Activated CD8-positive, alpha-beta memory T cell treated with anti-CD3 and anti-CD28 coated beads for 1 hour (primary cell): Measurements from ENCODE around the gene DACT2.
"Not testable (repeated sequence)": the region's sequence is repeated elsewhere in the genome, so short reads cannot be mapped to it uniquely, and the experiment has no call there.

Experiments
- DNase-seq, 2 donors: peaks; one replicate each; pipeline ENCODE4 v3.0.0-alpha.2; 2020; ENCODE audit warnings: low read depth in 1 of 2; ENCODE audit errors: extremely low read depth in 1 of 2

DACT2 gene

GRCh38 chr6:168328086-168328485, 8.5 kb upstream of the DACT2 start:
- no peak for DNase-seq

- no peak for DNase-seq
Observed at GRCh38 chr6:168326294-168327261, 7.0 kb upstream of the DACT2 start.

GRCh38 chr6:168322966-168323365, 3.4 kb upstream of the DACT2 start:
- DNase-seq: no peak

GRCh38 chr6:168320634-168321033, 1.1 kb upstream of the DACT2 start:
- DNase-seq: no peak

GRCh38 chr6:168318579-168319278, 848 bp downstream of the DACT2 start:
- DNase-seq: no peak

- DNase-seq: no peak
Observed at GRCh38 chr6:168318090-168318489, 1.5 kb downstream of the DACT2 start.

- no peak for DNase-seq
Observed at GRCh38 chr6:168315596-168315995, 4.0 kb downstream of the DACT2 start.

- DNase-seq: no peak
Observed at GRCh38 chr6:168314948-168315347, 4.6 kb downstream of the DACT2 start.

- no peak for DNase-seq
Observed at GRCh38 chr6:168314021-168314420, 5.6 kb downstream of the DACT2 start.

- DNase-seq: no peak
Observed at GRCh38 chr6:168313431-168314011, 6.1 kb downstream of the DACT2 start.

- not testable (repeated sequence) for DNase-seq
Observed at GRCh38 chr6:168312125-168312507, 7.5 kb downstream of the DACT2 start.

- no peak for DNase-seq
Observed at GRCh38 chr6:168311410-168312124, 8.0 kb downstream of the DACT2 start.

GRCh38 chr6:168310945-168311344, 8.6 kb downstream of the DACT2 start:
- no peak for DNase-seq

- no peak for DNase-seq
Observed at GRCh38 chr6:168310403-168310802, 9.2 kb downstream of the DACT2 start.

GRCh38 chr6:168309997-168310396, 9.6 kb downstream of the DACT2 start:
- DNase-seq: no peak

GRCh38 chr6:168309183-168309582, 10.4 kb downstream of the DACT2 start:
- DNase-seq: no peak

GRCh38 chr6:168308390-168309144, 11.0 kb downstream of the DACT2 start:
- DNase-seq: no peak

- no peak for DNase-seq
Observed at GRCh38 chr6:168307695-168308021, 11.9 kb downstream of the DACT2 start.

GRCh38 chr6:168307015-168307694, 12.4 kb downstream of the DACT2 start:
- DNase-seq: no peak

GRCh38 chr6:168305863-168306262, 13.7 kb downstream of the DACT2 start:
- DNase-seq: no peak
